Ovary (tissue), 9 donors: ENCODE data around the gene KRT85. TPM values are rescaled to one million over a fixed set of nuclear protein-coding genes. Genes with fewer than 3 reads are reported as not detected.

Source experiments
- DNase-seq, 5 donors: peaks; one replicate each; pipeline ENCODE4 v3.0.0-alpha.2; 2019 to 2020
- H3K27ac ChIP-seq, 2 donors: fragments of 200-600 bp; one replicate each; pipeline versions ENCODE4 v1.5.1 to v1.8.0; 2019 to 2022
- H3K27me3 ChIP-seq: fragments of 200-600 bp; one replicate; pipeline ENCODE4 v1.8.0; 2022
- H3K36me3 ChIP-seq: fragments of 200-600 bp; sonication (generic); one replicate; pipeline ENCODE4 v1.5.1; 2019
- H3K4me1 ChIP-seq: one replicate; pipeline ENCODE4 v1.8.1; 2013; ENCODE audit warnings: mild to moderate bottlenecking, moderate library complexity; ENCODE audit not compliant: insufficient read depth
- H3K4me3 ChIP-seq: fragments of 200-600 bp; sonication (generic); one replicate; pipeline ENCODE4 v1.5.1; 2017
- H3K9me3 ChIP-seq, 2 donors: fragments of 200-600 bp in 1 of 2; sonication (generic) in 1 of 2; one replicate each; pipeline versions ENCODE4 v1.5.1 to v1.8.1; 2013 to 2019; ENCODE audit warnings: mild to moderate bottlenecking in 1 of 2, moderate library complexity in 1 of 2
- CTCF ChIP-seq, 3 donors: fragments of 450-650 bp in 2 of 3; fragments of 200-600 bp in 1 of 3; IDR thresholded peaks; one replicate each; pipeline versions ENCODE4 v1.5.1 to v1.8.0; 2016 to 2022; ENCODE audit warnings: antibody characterized with exemption in 3 of 3, mild to moderate bottlenecking in 1 of 3
- EP300 ChIP-seq: sonication (generic); formaldehyde crosslinking; IDR thresholded peaks from one replicate; pipeline ENCODE4 v1.6.1; 2017; ENCODE audit warnings: antibody characterized with exemption
- POLR2A ChIP-seq: fragments of 450-650 bp; IDR thresholded peaks from one replicate; pipeline ENCODE4 v1.6.1; 2017; ENCODE audit warnings: antibody characterized with exemption, mild to moderate bottlenecking, moderate library complexity
- WGBS, 3 donors: extraction: QIAGEN DNeasy Blood & Tissue Kit in 1 of 3; methylation state at CpG; one replicate each; pipeline versions ENCODE4 v1.1.5 to v1.1.7; 2013 to 2017; 5-methylcytosine and 5-hydroxymethylcytosine counted together
- intact Hi-C, 4 donors: fragments of 100-400 bp; cut with DNase I; formaldehyde crosslinking; loops; one replicate each; pipeline versions ENCODE4 v1.11.0 to v1.15.1; 2022 to 2023
- polyA plus RNA-seq, 2 donors: library from polyadenylated mRNA; stranded (reverse); fragments of 200-250 nt in 1 of 2; fragments of 350-450 nt in 1 of 2; fragmentation: Illumina TruSeq in 1 of 2; extraction: RNeasy Lipid Tissue Mini Kit (QIAGEN cat#74804) in 1 of 2; gene quantifications; one replicate each; pipeline ENCODE4 v1.2.3, GENCODE V29; 2013 to 2014
- total RNA-seq, 7 donors: library from RNA; depleted of rRNA in 2 of 7; stranded (reverse); fragments of >200 nt in 2 of 7; fragmentation: NEBNext Ultra II Directional in 3 of 7; extraction: Animal tissue kit (Norgen Biotek cat#: 25700) in 3 of 7; gene quantifications; one replicate each; pipeline versions ENCODE4 v1.1.0 to v1.2.4, GENCODE V29; 2016 to 2023
- donor health status: DM: no; HTN: no; CAD: no; lungs with moderate emphysema.
- donor health status: DM: no; HTN: no; CAD: no.
- donor health status: Bipolar disorder and iron deficiency.
- donor health status: DM: yes; HTN: yes; CAD: no.
- donor health status: DM: no; HTN: no; CAD: no.
- donor health status: DM: yes; HTN: yes; CAD: no.

The KRT85 gene
- total and polyA plus RNA-seq, 9 donors: not detected

GRCh38 chr12:52335598-52336262, 31.6 kb downstream of the KRT85 start:
- Histone ChIP-seq H3K4me1 (no peaks in the 10 kb centered on the region), H3K9me3 (peaks cover 0 to 5% of the 10 kb centered on the region in 2 donors), H3K36me3 (no peaks in the 10 kb centered on the region), H3K4me3 (no peak overlapping the region), H3K27me3 (no peaks in the 10 kb centered on the region), H3K27ac (no peak overlapping the region)
- TF ChIP-seq EP300 (no peak), POLR2A (no peak), CTCF (IDR thresholded peaks at IDR 0.05) (no peak)
- DNase-seq: no peak
- 76 to 83% (median 80%) methylated on average over 4 of the region's 4 CpGs for WGBS, 3 donors
- intact Hi-C loops: no loop called here

GRCh38 chr12:52334185-52334584, 33.1 kb downstream of the KRT85 start:
- H3K36me3 ChIP-seq: no peaks in the 10 kb centered on the region
- H3K27me3 ChIP-seq: no peaks in the 10 kb centered on the region
- no peak overlapping the region for H3K4me3 ChIP-seq
- no peak for DNase-seq
- 40 to 56% (median 55%) methylated on average over 3 of the region's 3 CpGs for WGBS, 3 donors
- intact Hi-C loops: no loop called here
- TF ChIP-seq POLR2A: no peak
- no peak for TF ChIP-seq CTCF (IDR thresholded peaks at IDR 0.05)
- no peak for TF ChIP-seq EP300
- no peaks in the 10 kb centered on the region for H3K4me1 ChIP-seq
- H3K9me3 ChIP-seq: peaks cover 0 to 5% of the 10 kb centered on the region in 2 donors
- no peak overlapping the region for H3K27ac ChIP-seq

- Histone ChIP-seq H3K36me3 (no peaks in the 10 kb centered on the region), H3K4me1 (no peaks in the 10 kb centered on the region), H3K9me3 (peaks cover 0 to 5% of the 10 kb centered on the region in 2 donors), H3K4me3 (no peak overlapping the region), H3K27ac (no peak overlapping the region), H3K27me3 (no peaks in the 10 kb centered on the region)
- no peak for DNase-seq
- WGBS, 3 donors: 50 to 65% (median 61%) methylated on average over 3 of the region's 3 CpGs
- intact Hi-C loops: no loop called here
- TF ChIP-seq POLR2A (no peak), EP300 (no peak), CTCF (IDR thresholded peaks at IDR 0.05) (no peak)
Observed at GRCh38 chr12:52333321-52333720, 34.0 kb downstream of the KRT85 start.

GRCh38 chr12:52332381-52332780, 34.9 kb downstream of the KRT85 start:
- intact Hi-C loops: no loop called here
- no peak overlapping the region for H3K4me3 ChIP-seq
- no peaks in the 10 kb centered on the region for H3K36me3 ChIP-seq
- no peak overlapping the region for H3K27ac ChIP-seq
- no peak for TF ChIP-seq POLR2A
- TF ChIP-seq CTCF (IDR thresholded peaks at IDR 0.05): no peak
- no peaks in the 10 kb centered on the region for H3K27me3 ChIP-seq
- H3K4me1 ChIP-seq: no peaks in the 10 kb centered on the region
- DNase-seq: no peak
- H3K9me3 ChIP-seq: peaks cover 0 to 5% of the 10 kb centered on the region in 2 donors
- WGBS, 3 donors: 90 to 94% (median 90%) methylated on average over 1 of the region's 1 CpG
